Tibial nerve (tissue), 3 donors: ENCODE results near the gene NPVF.

Experiments
- CTCF ChIP-seq, 5 experiments: fragments of 200-600 bp in 3 of 5; fragments of 450-650 bp in 2 of 5; sonication (generic) in 3 of 5; IDR thresholded peaks; one replicate each; pipeline ENCODE4 v1.5.1; 2016 to 2019; ENCODE audit warnings: antibody characterized with exemption in 5 of 5, mild to moderate bottlenecking in 3 of 5, moderate library complexity in 2 of 5
- POLR2A ChIP-seq, 2 donors: fragments of 450-650 bp; IDR thresholded peaks; one replicate each; pipeline ENCODE4 v1.6.1; 2017; ENCODE audit warnings: antibody characterized with exemption in 2 of 2, mild to moderate bottlenecking in 2 of 2, moderate library complexity in 2 of 2

- TF ChIP-seq CTCF (IDR thresholded peaks at IDR 0.05) (no peak), POLR2A (IDR thresholded peaks at IDR 0.05) (no peak)
These were observed 19.6 kb downstream of the NPVF start for GRCh38 chr7:25208525-25209221.
